ENCODE data around the gene NTN5. TPM values are rescaled to one million over a fixed set of nuclear protein-coding genes. Genes with fewer than 3 reads are reported as not detected.
A peak's percentile ranks its signal among the peaks of the same experiment; 100 is the strongest.

The NTN5 gene
- total RNA-seq, 2 donors from 2014 or later, result 0.32 TPM; not detected in 1

DNA sequence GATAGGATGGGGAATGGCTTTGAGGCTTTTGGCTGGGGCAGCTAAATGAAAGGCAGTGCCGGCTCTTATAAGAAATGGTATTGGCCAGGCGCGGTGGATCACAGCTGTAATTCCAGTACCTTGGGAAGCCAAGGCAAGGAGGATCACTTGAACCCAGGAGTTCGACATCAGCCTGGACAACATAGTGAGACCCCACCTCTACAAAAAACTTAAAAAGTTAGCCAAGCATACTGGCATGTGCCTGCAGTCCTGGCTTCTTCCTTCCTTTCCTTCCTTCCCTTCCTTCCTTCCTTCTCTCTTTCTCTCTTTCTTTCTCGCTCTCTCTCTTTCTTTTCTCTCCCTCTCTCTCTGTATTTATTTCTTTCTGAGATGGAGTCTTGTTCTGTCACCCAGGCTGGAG lies 30.0 kb downstream of the NTN5 start:
- H3K4me3 ChIP-seq, result no peak overlapping the region
- no peak overlapping the region for H3K9ac ChIP-seq (ENCODE audit: low read depth in 2 of 2, low read length in 2 of 2)
- no peaks in the 10 kb centered on the region for H3K9me3 ChIP-seq
- no peak for DNase-seq
- H3K27ac ChIP-seq, result no peak overlapping the region
- H3K36me3 ChIP-seq, result no peaks in the 10 kb centered on the region
- intact Hi-C loops (cut with DNase I), result no loop called here
- H3K27me3 ChIP-seq, result peaks cover 5% of the 10 kb centered on the region
- H3K4me1 ChIP-seq, result no peaks in the 10 kb centered on the region
- TF ChIP-seq CTCF (IDR thresholded peaks at IDR 0.05), result no peak

DNA sequence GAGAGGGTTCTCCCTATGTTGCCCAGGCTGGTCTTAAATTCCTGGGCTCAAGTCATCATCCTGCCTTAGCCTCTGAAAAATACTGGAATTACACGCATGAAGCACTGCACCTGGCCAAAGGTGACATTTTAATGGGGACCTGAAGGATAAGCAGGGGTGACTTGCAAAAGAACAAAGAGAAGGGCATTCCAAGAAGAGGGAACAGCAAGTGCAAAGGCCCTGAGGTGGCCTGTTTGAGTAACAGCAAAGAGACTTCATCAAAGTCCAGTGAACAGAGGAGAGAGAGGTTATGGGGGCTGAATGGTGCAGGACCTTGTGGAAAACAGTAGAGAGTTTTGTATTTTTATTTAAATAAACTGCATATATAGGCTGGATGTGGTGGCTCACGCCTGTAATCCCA lies 31.0 kb downstream of the NTN5 start:
- Histone ChIP-seq H3K9me3 (no peaks in the 10 kb centered on the region), H3K9ac (ENCODE audit: low read depth in 2 of 2, low read length in 2 of 2) (no peak overlapping the region), H3K4me1 (no peaks in the 10 kb centered on the region), H3K4me3 (no peak overlapping the region), H3K27ac (no peak overlapping the region), H3K27me3 (peaks cover 5% of the 10 kb centered on the region), H3K36me3 (no peaks in the 10 kb centered on the region)
- TF ChIP-seq CTCF (IDR thresholded peaks at IDR 0.05), result no peak
- no peak for DNase-seq
- intact Hi-C loops (cut with DNase I), result no loop called here

GRCh38 chr19:48639483-48640375 lies 33.1 kb downstream of the NTN5 start:
- H3K27ac ChIP-seq, result no peak overlapping the region
- TF ChIP-seq CTCF (IDR thresholded peaks at IDR 0.05), result no peak
- no peak overlapping the region for H3K9ac ChIP-seq (ENCODE audit: low read depth in 2 of 2, low read length in 2 of 2)
- H3K4me1 ChIP-seq, result peaks cover 4% of the 10 kb centered on the region
- DNase-seq, result no peak
- intact Hi-C loops (cut with DNase I), result no loop called here
- H3K27me3 ChIP-seq, result no peaks in the 10 kb centered on the region
- no peaks in the 10 kb centered on the region for H3K36me3 ChIP-seq
- no peaks in the 10 kb centered on the region for H3K9me3 ChIP-seq
- no peak overlapping the region for H3K4me3 ChIP-seq

DNA sequence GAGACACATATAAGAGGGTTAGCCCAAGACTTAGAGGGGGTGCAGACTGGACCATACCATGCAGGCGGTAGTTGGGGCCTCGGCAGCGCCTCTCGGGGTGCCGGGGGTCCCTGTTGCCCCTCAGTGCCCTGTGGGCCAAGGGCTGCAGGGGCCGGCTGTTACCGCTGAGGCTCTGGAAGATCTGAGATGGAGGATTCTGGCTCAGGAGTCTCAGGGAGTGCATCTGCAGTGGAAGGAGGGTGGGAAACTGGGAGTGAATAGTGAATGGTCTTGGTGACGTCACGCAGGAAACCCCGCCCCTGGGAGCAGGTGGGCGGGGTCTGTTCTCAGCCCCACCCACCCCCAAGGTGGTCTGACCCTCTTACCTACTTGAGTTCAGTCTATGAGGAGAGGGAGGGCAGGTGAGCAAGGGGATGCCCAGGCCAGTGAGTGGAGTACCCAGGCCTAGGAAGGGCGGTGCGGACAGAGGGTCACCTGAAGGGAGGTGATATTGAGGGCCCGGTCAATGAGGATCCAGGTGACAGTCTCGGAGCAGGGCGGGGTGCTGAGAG lies 33.9 kb downstream of the NTN5 start:
- TF ChIP-seq CTCF (IDR thresholded peaks at IDR 0.05), result no peak
- DNase-seq, result peak; percentile 41
- H3K9ac ChIP-seq (ENCODE audit: low read depth in 2 of 2, low read length in 2 of 2), result peak overlapping the region; percentile 61 to 70

GRCh38 chr19:48637948-48638830 lies 34.6 kb downstream of the NTN5 start:
- intact Hi-C loops (cut with DNase I), result no loop called here

More for the DNA sequence above, 33.9 kb downstream of the NTN5 start:
- intact Hi-C loops (cut with DNase I), result no loop called here
- no peaks in the 10 kb centered on the region for H3K9me3 ChIP-seq
- H3K27me3 ChIP-seq, result no peaks in the 10 kb centered on the region
- H3K4me3 ChIP-seq, result no peak overlapping the region
- no peaks in the 10 kb centered on the region for H3K36me3 ChIP-seq
- peaks cover 9% of the 10 kb centered on the region for H3K4me1 ChIP-seq
- peak overlapping the region; percentile 93 for H3K27ac ChIP-seq

More at GRCh38 chr19:48637948-48638830, 34.6 kb downstream of the NTN5 start:
- Histone ChIP-seq H3K9me3 (no peaks in the 10 kb centered on the region), H3K9ac (ENCODE audit: low read depth in 2 of 2, low read length in 2 of 2) (peak overlapping the region; percentile 70 to 99), H3K27ac (peak overlapping the region; percentile 93), H3K4me1 (peaks cover 16% of the 10 kb centered on the region), H3K4me3 (peak overlapping the region; percentile 81), H3K36me3 (no peaks in the 10 kb centered on the region), H3K27me3 (no peaks in the 10 kb centered on the region)
- no peak for TF ChIP-seq CTCF (IDR thresholded peaks at IDR 0.05)
- peak; percentile 84 for DNase-seq

All from colonic mucosa (tissue), 4 donors.